ENCODE measurements around the gene PPP2R2D.

DNA sequence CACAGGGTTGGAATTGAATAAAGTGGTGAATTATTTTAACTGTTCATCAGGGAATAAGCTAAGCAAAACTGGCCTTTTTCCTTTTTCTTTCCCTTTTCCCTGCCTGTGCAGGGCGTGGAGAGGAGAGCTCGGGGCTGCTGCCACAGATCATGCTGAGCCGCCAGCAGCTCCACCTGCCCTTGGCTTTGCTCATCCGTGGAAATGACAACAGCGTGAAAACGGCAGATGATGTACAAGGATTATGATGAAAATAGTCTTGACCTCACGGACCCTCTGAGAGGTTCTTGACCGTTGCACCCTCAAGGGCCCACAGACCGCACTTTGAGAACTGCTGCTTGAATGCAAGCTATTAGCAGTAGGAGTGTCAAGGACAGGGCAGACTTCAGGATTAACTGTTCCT, 10.6 kb downstream of the PPP2R2D start:
- TF ChIP-seq HDGF (IDR thresholded peaks at IDR 0.05; ENCODE audit: borderline replicate concordance) (no peak), ZNF384 (IDR thresholded peaks at IDR 0.05) (no peak)
